Measurements from ENCODE around the gene DEF6. TPM values are rescaled to one million over a fixed set of nuclear protein-coding genes. Genes with fewer than 3 reads are reported as not detected.

DEF6 gene
- total and polyA plus RNA-seq, 2 experiments from 2014 or later, result 5.1 to 7.2 TPM

DNA sequence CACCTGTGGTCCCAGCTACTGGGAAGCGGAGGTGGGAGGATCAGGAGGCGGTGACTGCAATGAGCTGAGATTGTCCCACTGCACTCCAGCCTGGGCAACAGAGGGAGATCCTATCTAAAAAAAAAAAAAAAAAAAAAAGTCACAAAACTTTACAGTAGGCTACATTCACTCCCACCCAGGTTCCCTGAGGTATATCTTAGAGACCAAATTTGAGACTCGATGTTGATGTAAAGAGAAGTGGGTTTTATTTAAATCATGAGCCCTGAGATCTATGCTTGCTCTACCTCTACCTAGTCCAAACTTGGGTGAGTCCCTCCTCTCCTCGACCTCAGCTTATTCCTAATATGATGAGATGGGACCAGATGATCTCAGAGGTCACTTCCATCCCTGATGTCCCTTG is 8.8 kb upstream of the DEF6 start:
- H3K27ac ChIP-seq (ENCODE audit: low read depth), result no peak overlapping the region
- no peaks in the 10 kb centered on the region for H3K79me2 ChIP-seq (replicated peaks; ENCODE audit: insufficient read depth)
- ATAC-seq (no peak), DNase-seq (ENCODE audit: low spot score) (no peak)
- H3K36me3 ChIP-seq (ENCODE audit: insufficient read depth), result no peaks in the 10 kb centered on the region
- H3F3A ChIP-seq (replicated peaks; ENCODE audit: low read depth), result no peaks in the 10 kb centered on the region
- TF ChIP-seq EZH2 (IDR thresholded peaks at IDR 0.05; ENCODE audit: low read depth, unreplicated experiment), result no peak
- TF ChIP-seq ZNF331 (CRISPR knock-in tag; IDR thresholded peaks at IDR 0.05; ENCODE audit: low read depth), result no peak
- no peak for TF ChIP-seq STAT1 (IDR thresholded peaks at IDR 0.05; ENCODE audit: unreplicated experiment)
- no peak for TF ChIP-seq JUNB (IDR thresholded peaks at IDR 0.05; ENCODE audit: unreplicated experiment)
- Mint-ChIP-seq H3K4me3 (no peak overlapping the region), H3K4me1 (no peaks in the 10 kb centered on the region), H3K27me3 (ENCODE audit: insufficient read depth, low read depth, poor library complexity) (peaks cover 4% of the 10 kb centered on the region), H3K9me3 (no peaks in the 10 kb centered on the region; the same call in 2 of the 3 replicates), H3K36me3 (ENCODE audit: low read depth) (peaks cover 4% of the 10 kb centered on the region), H3K27ac (no peak overlapping the region)
- no peaks in the 10 kb centered on the region for H3K27me3 ChIP-seq (ENCODE audit: insufficient read depth)
- no peak overlapping the region for H3K4me3 ChIP-seq
- no peak overlapping the region for H3K4me2 ChIP-seq
- H4K20me1 ChIP-seq (replicated peaks; ENCODE audit: insufficient read depth), result no peaks in the 10 kb centered on the region
- no peak overlapping the region for H2AFZ ChIP-seq
- no peaks in the 10 kb centered on the region for H3K9me2 ChIP-seq (ENCODE audit: insufficient read depth)
- H3K4me1 ChIP-seq (ENCODE audit: insufficient read depth), result no peaks in the 10 kb centered on the region

DNA sequence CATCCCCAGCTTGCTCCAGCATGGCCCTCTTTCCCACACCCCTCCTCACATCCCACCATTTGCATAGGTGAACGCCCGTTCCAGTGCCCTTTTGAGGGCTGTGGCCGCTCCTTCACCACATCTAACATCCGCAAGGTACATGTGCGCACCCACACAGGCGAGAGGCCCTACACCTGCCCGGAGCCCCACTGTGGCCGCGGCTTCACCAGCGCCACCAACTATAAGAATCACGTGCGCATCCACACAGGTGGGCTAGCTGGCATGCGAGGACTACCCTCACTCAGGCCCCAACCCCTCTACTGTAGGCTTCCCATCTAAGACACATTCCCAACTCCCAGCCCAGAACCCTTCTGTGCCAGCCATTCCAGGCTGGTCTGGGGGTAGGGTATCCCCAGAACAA is 6.1 kb upstream of the DEF6 start:
- TF ChIP-seq CREB1 (CRISPR knock-in tag; IDR thresholded peaks at IDR 0.05; ENCODE audit: low read depth), result no peak
- TF ChIP-seq POLR2AphosphoS5 (IDR thresholded peaks at IDR 0.05; ENCODE audit: low read depth), result no peak
- no peak for TF ChIP-seq STAT1 (IDR thresholded peaks at IDR 0.05; ENCODE audit: unreplicated experiment)
- no peak for TF ChIP-seq NANOG (IDR thresholded peaks at IDR 0.05; ENCODE audit: borderline replicate concordance)
- no peak for TF ChIP-seq JUNB (IDR thresholded peaks at IDR 0.05; ENCODE audit: unreplicated experiment)
- no peak for TF ChIP-seq EZH2phosphoT487 (IDR thresholded peaks at IDR 0.05; ENCODE audit: unreplicated experiment)
- no peak for TF ChIP-seq EZH2 (IDR thresholded peaks at IDR 0.05; ENCODE audit: low read depth, unreplicated experiment)
- no peak for TF ChIP-seq ZNF114 (CRISPR knock-in tag; IDR thresholded peaks at IDR 0.05)
- TF ChIP-seq, protein P1, sequence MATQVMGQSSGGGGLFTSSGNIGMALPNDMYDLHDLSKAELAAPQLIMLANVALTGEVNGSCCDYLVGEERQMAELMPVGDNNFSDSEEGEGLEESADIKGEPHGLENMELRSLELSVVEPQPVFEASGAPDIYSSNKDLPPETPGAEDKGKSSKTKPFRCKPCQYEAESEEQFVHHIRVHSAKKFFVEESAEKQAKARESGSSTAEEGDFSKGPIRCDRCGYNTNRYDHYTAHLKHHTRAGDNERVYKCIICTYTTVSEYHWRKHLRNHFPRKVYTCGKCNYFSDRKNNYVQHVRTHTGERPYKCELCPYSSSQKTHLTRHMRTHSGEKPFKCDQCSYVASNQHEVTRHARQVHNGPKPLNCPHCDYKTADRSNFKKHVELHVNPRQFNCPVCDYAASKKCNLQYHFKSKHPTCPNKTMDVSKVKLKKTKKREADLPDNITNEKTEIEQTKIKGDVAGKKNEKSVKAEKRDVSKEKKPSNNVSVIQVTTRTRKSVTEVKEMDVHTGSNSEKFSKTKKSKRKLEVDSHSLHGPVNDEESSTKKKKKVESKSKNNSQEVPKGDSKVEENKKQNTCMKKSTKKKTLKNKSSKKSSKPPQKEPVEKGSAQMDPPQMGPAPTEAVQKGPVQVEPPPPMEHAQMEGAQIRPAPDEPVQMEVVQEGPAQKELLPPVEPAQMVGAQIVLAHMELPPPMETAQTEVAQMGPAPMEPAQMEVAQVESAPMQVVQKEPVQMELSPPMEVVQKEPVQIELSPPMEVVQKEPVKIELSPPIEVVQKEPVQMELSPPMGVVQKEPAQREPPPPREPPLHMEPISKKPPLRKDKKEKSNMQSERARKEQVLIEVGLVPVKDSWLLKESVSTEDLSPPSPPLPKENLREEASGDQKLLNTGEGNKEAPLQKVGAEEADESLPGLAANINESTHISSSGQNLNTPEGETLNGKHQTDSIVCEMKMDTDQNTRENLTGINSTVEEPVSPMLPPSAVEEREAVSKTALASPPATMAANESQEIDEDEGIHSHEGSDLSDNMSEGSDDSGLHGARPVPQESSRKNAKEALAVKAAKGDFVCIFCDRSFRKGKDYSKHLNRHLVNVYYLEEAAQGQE (IDR thresholded peaks at IDR 0.05; ENCODE audit: unreplicated experiment), result no peak
- Histone ChIP-seq H4K20me1 (replicated peaks; ENCODE audit: insufficient read depth) (no peaks in the 10 kb centered on the region), H3K27me3 (ENCODE audit: insufficient read depth) (no peaks in the 10 kb centered on the region), H3K4me2 (no peak overlapping the region), H2AFZ (no peak overlapping the region), H3F3A (replicated peaks; ENCODE audit: low read depth) (no peaks in the 10 kb centered on the region), H3K27ac (ENCODE audit: low read depth) (no peak overlapping the region), H3K4me1 (ENCODE audit: insufficient read depth) (no peaks in the 10 kb centered on the region), H3K36me3 (ENCODE audit: insufficient read depth) (no peaks in the 10 kb centered on the region; the same call in 1 of the 2 replicates), H3K9me2 (ENCODE audit: insufficient read depth) (no peaks in the 10 kb centered on the region), H3K4me3 (no peak overlapping the region), H3K79me2 (replicated peaks; ENCODE audit: insufficient read depth) (no peaks in the 10 kb centered on the region)
- H3K36me3 Mint-ChIP-seq (ENCODE audit: low read depth), result peaks cover 15% of the 10 kb centered on the region
- no peak overlapping the region for H3K4me3 Mint-ChIP-seq
- ATAC-seq (no peak), DNase-seq (ENCODE audit: low spot score) (no peak)
- peaks cover 8% of the 10 kb centered on the region for H3K27me3 Mint-ChIP-seq (ENCODE audit: insufficient read depth, low read depth, poor library complexity)
- no peaks in the 10 kb centered on the region; the same call in 2 of the 3 replicates for H3K9me3 Mint-ChIP-seq
- no peak overlapping the region for H3K27ac Mint-ChIP-seq
- peaks cover 4% of the 10 kb centered on the region; the same call in 2 of the 3 replicates for H3K4me1 Mint-ChIP-seq

Measured in GM23338 (cell line).